Neuronal stem cell (in vitro differentiated cells): Measurements from ENCODE around the gene CDC42.
A peak's percentile ranks its signal among the peaks of the same experiment; 100 is the strongest.

Source experiments
- DNase-seq: peaks from one replicate; pipeline ENCODE4 v3.0.0-alpha.2; 2013; ENCODE audit warnings: low spot score
- H2AFZ ChIP-seq: one replicate; pipeline ENCODE4 v1.6.1; 2013; ENCODE audit warnings: mild to moderate bottlenecking, low read length, inconsistent platforms
- H2AK5ac ChIP-seq: 2 replicates; pipeline ENCODE4 v1.6.1; 2013; ENCODE audit warnings: low read depth, mild to moderate bottlenecking, inconsistent platforms, low read length, moderate library complexity, mixed read lengths
- H2BK120ac ChIP-seq: 2 replicates; pipeline ENCODE4 v1.6.1; 2013; ENCODE audit warnings: low read depth, mild to moderate bottlenecking, inconsistent platforms, low read length, moderate library complexity, mixed read lengths
- H2BK12ac ChIP-seq: one replicate; pipeline ENCODE4 v1.6.1; 2013; ENCODE audit warnings: low read length, inconsistent platforms
- H2BK15ac ChIP-seq: 2 replicates; pipeline ENCODE4 v1.6.1; 2013; ENCODE audit warnings: mild to moderate bottlenecking, low read length, inconsistent platforms, mixed read lengths
- H2BK5ac ChIP-seq: one replicate; pipeline ENCODE4 v1.6.1; 2013; ENCODE audit warnings: inconsistent platforms, mild to moderate bottlenecking, low read length, moderate library complexity
- H3K14ac ChIP-seq: one replicate; pipeline ENCODE4 v1.6.1; 2013; ENCODE audit warnings: low read length, inconsistent platforms
- H3K18ac ChIP-seq: 2 replicates; pipeline ENCODE4 v1.6.1; 2013; ENCODE audit warnings: low read length, inconsistent platforms
- H3K23ac ChIP-seq: 2 replicates; pipeline ENCODE4 v1.6.1; 2013; ENCODE audit warnings: low read depth, mild to moderate bottlenecking, mixed read lengths, low read length, inconsistent platforms; ENCODE audit not compliant: poor library complexity
- H3K27ac ChIP-seq: replicated peaks from 3 replicates; pipeline ENCODE4 v1.5.1; 2013; ENCODE audit warnings: low read length, inconsistent platforms
- H3K27me3 ChIP-seq, 3 experiments: 2 replicates each; pipeline ENCODE4 v1.6.1; 2013; ENCODE audit warnings: low read length in 3 of 3, mild to moderate bottlenecking in 2 of 3, inconsistent platforms in 1 of 3, low read depth in 1 of 3, mixed read lengths in 1 of 3, moderate library complexity in 1 of 3; ENCODE audit not compliant: control insufficient read depth in 3 of 3, insufficient read depth in 3 of 3
- H3K36me3 ChIP-seq, 2 donors: replicated peaks in 1 of 2; 2 replicates each; pipeline ENCODE4 v1.6.1; 2013; ENCODE audit warnings: low read length in 2 of 2; ENCODE audit not compliant: control insufficient read depth in 2 of 2, insufficient read depth in 2 of 2
- H3K4ac ChIP-seq: 2 replicates; pipeline ENCODE4 v1.6.1; 2013; ENCODE audit warnings: inconsistent platforms, mild to moderate bottlenecking, low read length, moderate library complexity
- H3K4me1 ChIP-seq, 2 donors: 1 replicate in 1 of 2; 2 replicates in 1 of 2; pipeline ENCODE4 v1.6.1; 2013; ENCODE audit warnings: low read length in 2 of 2, low read depth in 1 of 2; ENCODE audit not compliant: control insufficient read depth in 2 of 2, insufficient read depth in 1 of 2
- H3K4me2 ChIP-seq: one replicate; pipeline ENCODE4 v1.6.1; 2013; ENCODE audit warnings: mild to moderate bottlenecking, low read length, inconsistent platforms; ENCODE audit not compliant: insufficient read depth, poor library complexity, severe bottlenecking
- H3K4me3 ChIP-seq, 2 donors: 2 replicates each; pipeline ENCODE4 v1.5.1; 2013; ENCODE audit warnings: low read length in 2 of 2, mild to moderate bottlenecking in 2 of 2, inconsistent platforms in 1 of 2, moderate library complexity in 1 of 2
- H3K79me1 ChIP-seq: one replicate; pipeline ENCODE4 v1.6.1; 2013; ENCODE audit warnings: low read depth, mild to moderate bottlenecking, inconsistent platforms, low read length, moderate library complexity
- H3K9ac ChIP-seq: one replicate; pipeline ENCODE4 v1.6.1; 2013; ENCODE audit warnings: mild to moderate bottlenecking, low read depth, low read length, inconsistent platforms; ENCODE audit not compliant: poor library complexity
- H3K9me3 ChIP-seq, 2 donors: replicated peaks in 1 of 2; 2 replicates each; pipeline versions ENCODE3 to v1.6.1; 2013; ENCODE audit warnings: low read length in 2 of 2, mild to moderate bottlenecking in 2 of 2, inconsistent platforms in 1 of 2, low read depth in 1 of 2, mixed read lengths in 1 of 2, moderate library complexity in 1 of 2; ENCODE audit not compliant: control insufficient read depth in 2 of 2, insufficient read depth in 1 of 2
- H4K8ac ChIP-seq: one replicate; pipeline ENCODE4 v1.6.1; 2013; ENCODE audit warnings: low read depth, mild to moderate bottlenecking, inconsistent platforms, low read length, moderate library complexity
- H4K91ac ChIP-seq: one replicate; pipeline ENCODE4 v1.6.1; 2013; ENCODE audit warnings: low read length, low read depth, mild to moderate bottlenecking, inconsistent platforms; ENCODE audit not compliant: poor library complexity
- WGBS, 2 donors: extraction: QIAGEN DNeasy Blood & Tissue Kit; methylation state at CpG; one replicate each; pipeline ENCODE4 v1.1.7; 2013; ENCODE audit warnings: missing lambda C conversion rate in 2 of 2, mixed read lengths in 1 of 2; ENCODE audit not compliant: insufficient read length in 2 of 2, insufficient replicate concordance in 1 of 2; ENCODE audit errors: extremely low coverage in 2 of 2; 5-methylcytosine and 5-hydroxymethylcytosine counted together

Gene CDC42

GRCh38 chr1:22043198-22043769 lies 9.2 kb upstream of the CDC42 start:
- Histone ChIP-seq H3K4me1 (peaks cover 4 to 9% of the 10 kb centered on the region in 2 donors), H3K27ac (no peak overlapping the region), H2BK5ac (no peak overlapping the region), H3K9me3 (no peaks in the 10 kb centered on the region), H3K4me2 (no peak overlapping the region), H3K9ac (no peak overlapping the region), H3K36me3 (no peaks in the 10 kb centered on the region), H2BK120ac (no peak overlapping the region), H3K79me1 (no peaks in the 10 kb centered on the region), H3K18ac (no peak overlapping the region), H2BK12ac (no peak overlapping the region), H2AFZ (no peak overlapping the region), H2BK15ac (no peak overlapping the region), H3K14ac (no peak overlapping the region), H2AK5ac (no peak overlapping the region), H4K8ac (no peak overlapping the region), H3K27me3 (peaks cover 0 to 2% (median 0%) of the 10 kb centered on the region in 3 experiments), H3K4ac (no peak overlapping the region), H3K4me3 (no peak overlapping the region), H3K23ac (no peak overlapping the region), H4K91ac (no peak overlapping the region)
- DNase-seq, result no peak
- no CpG with 5 or more reads among the region's 3 CpGs for WGBS, 2 donors

GRCh38 chr1:22044690-22045420 lies 7.7 kb upstream of the CDC42 start:
- no peak overlapping the region for H2BK120ac ChIP-seq
- H2AK5ac ChIP-seq, result no peak overlapping the region
- H2BK15ac ChIP-seq, result no peak overlapping the region
- H3K9ac ChIP-seq, result no peak overlapping the region
- no peak for DNase-seq
- no peak overlapping the region for H3K4me3 ChIP-seq
- no peak overlapping the region for H4K8ac ChIP-seq
- peak overlapping the region; percentile 84 for H2AFZ ChIP-seq
- no peaks in the 10 kb centered on the region for H3K79me1 ChIP-seq
- H3K4ac ChIP-seq, result no peak overlapping the region
- no peaks in the 10 kb centered on the region for H3K36me3 ChIP-seq
- no peak overlapping the region for H3K14ac ChIP-seq
- no peak overlapping the region for H3K4me2 ChIP-seq
- H3K18ac ChIP-seq, result no peak overlapping the region
- no peaks in the 10 kb centered on the region for H3K9me3 ChIP-seq
- H3K23ac ChIP-seq, result no peak overlapping the region
- H3K27me3 ChIP-seq, result peaks cover 0 to 2% (median 0%) of the 10 kb centered on the region in 3 experiments
- H3K4me1 ChIP-seq, result peaks cover 0 to 2% of the 10 kb centered on the region in 2 donors
- no peak overlapping the region for H2BK12ac ChIP-seq
- WGBS, 2 donors, result no CpG with 5 or more reads among the region's 3 CpGs
- no peak overlapping the region for H3K27ac ChIP-seq
- H4K91ac ChIP-seq, result no peak overlapping the region
- H2BK5ac ChIP-seq, result no peak overlapping the region

- Histone ChIP-seq H3K36me3 (no peaks in the 10 kb centered on the region), H4K91ac (no peak overlapping the region), H3K79me1 (no peaks in the 10 kb centered on the region), H3K4me2 (no peak overlapping the region), H2BK15ac (no peak overlapping the region), H3K4ac (no peak overlapping the region), H3K27ac (no peak overlapping the region), H2BK12ac (no peak overlapping the region), H2AK5ac (no peak overlapping the region), H2BK120ac (no peak overlapping the region), H3K4me3 (no peak overlapping the region), H3K23ac (no peak overlapping the region), H4K8ac (no peak overlapping the region), H3K14ac (no peak overlapping the region), H3K9me3 (no peaks in the 10 kb centered on the region), H3K9ac (no peak overlapping the region), H2BK5ac (no peak overlapping the region), H2AFZ (no peak overlapping the region), H3K27me3 (peaks cover 0 to 2% (median 0%) of the 10 kb centered on the region in 3 experiments), H3K18ac (no peak overlapping the region), H3K4me1 (no peaks in the 10 kb centered on the region)
- no CpG with 5 or more reads among the region's 2 CpGs for WGBS, 2 donors
- no peak for DNase-seq
These were observed 6.8 kb upstream of the CDC42 start for GRCh38 chr1:22045604-22046228.
